Psoas muscle (tissue), 8 donors: ENCODE measurements around the gene GALC. TPM values are rescaled to one million over a fixed set of nuclear protein-coding genes. Genes with fewer than 3 reads are reported as not detected.

ENCODE experiments used
- ATAC-seq, 4 donors: fragments of 200-7000 bp; cut with Tn5 transposase; one replicate each; pipeline ENCODE4 v1.9.1; 2020; ENCODE audit warnings: moderate library complexity in 3 of 4, mild to moderate bottlenecking in 2 of 4
- DNase-seq, 2 donors: peaks; one replicate each; pipeline ENCODE4 v3.0.0-alpha.2; 2020
- H3K27ac ChIP-seq: fragments of 200-600 bp; one replicate; pipeline ENCODE4 v1.8.0; 2022
- H3K27me3 ChIP-seq, 3 donors: fragments of 200-600 bp in 1 of 3; one replicate each; pipeline versions ENCODE4 v1.6.1 to v1.8.0; 2013 to 2022; ENCODE audit warnings: low read length in 2 of 3, mild to moderate bottlenecking in 2 of 3, moderate library complexity in 1 of 3; ENCODE audit not compliant: insufficient read depth in 3 of 3
- H3K36me3 ChIP-seq, 2 donors: fragments of 200-600 bp in 1 of 2; one replicate each; pipeline versions ENCODE4 v1.6.1 to v1.8.0; 2013 to 2022; ENCODE audit warnings: low read depth in 1 of 2, mild to moderate bottlenecking in 1 of 2, moderate library complexity in 1 of 2; ENCODE audit not compliant: insufficient read depth in 1 of 2
- H3K4me1 ChIP-seq: fragments of 200-600 bp; one replicate; pipeline ENCODE4 v1.8.0; 2022
- H3K4me3 ChIP-seq: fragments of 200-600 bp; one replicate; pipeline ENCODE4 v1.8.0; 2022; ENCODE audit warnings: mild to moderate bottlenecking
- H3K9me3 ChIP-seq: fragments of 200-600 bp; one replicate; pipeline ENCODE4 v1.8.0; 2022
- WGBS, 3 donors: extraction: QIAGEN DNeasy Blood & Tissue Kit; methylation state at CpG; one replicate each; pipeline versions ENCODE4 v1.1.6 to v1.1.7; 2013; 5-methylcytosine and 5-hydroxymethylcytosine counted together
- intact Hi-C, 2 donors: fragments of 100-400 bp; cut with DNase I; formaldehyde crosslinking; loops; one replicate each; pipeline versions ENCODE4 v1.11.0 to v1.14.2; 2022
- long read RNA-seq, 2 donors: library from polyadenylated mRNA; unstranded; transcript quantifications; one replicate each; pipeline ENCODE4 v2.0.0, GENCODE V29; 2021
- polyA plus RNA-seq, 3 donors: library from polyadenylated mRNA; stranded (reverse); fragments of 200-250 nt; gene quantifications; one replicate each; pipeline ENCODE4 v1.2.3, GENCODE V29; 2013
- total RNA-seq, 4 donors: library from RNA; stranded (reverse); fragmentation: NEBNext Ultra II Directional in 2 of 4; extraction: Animal tissue kit (Norgen Biotek cat#: 25700) in 2 of 4; gene quantifications; one replicate each; pipeline versions ENCODE4 v1.2.1 to v1.2.4, GENCODE V29; 2021 to 2023
- TF ChIP-seq, protein P1 (sequence below): fragments of 200-600 bp; IDR thresholded peaks from one replicate; pipeline ENCODE4 v1.8.0; 2022; ENCODE audit warnings: antibody characterized with exemption
- donor health status: healthy with polysubstance abuse.
- donor health status: DM: no; HTN: no; CAD: no; lungs with moderate emphysema.
- donor health status: Bipolar disorder and iron deficiency.
- donor health status: healthy.
- donor health status: DM: yes; HTN: yes; CAD: no.
- donor health status: DM: no; HTN: no; CAD: no.
- donor health status: DM: no; HTN: no; CAD: no.
- donor health status: DM: yes; HTN: yes; CAD: no.

Gene GALC
- total RNA-seq (10 to 100 TPM in 1 of 4 donors, 1 to 10 TPM in 3; 8.5 to 10.2 (median 9.0) TPM), polyA plus RNA-seq (1 to 10 TPM; 4.0 to 8.8 (median 4.0) TPM)
- long read RNA-seq, donor 1, transcript GALC-201 (17 exons, 3,883 nt), result major isoform, 13 of 15 reads
- long read RNA-seq, donor 1, partial matches to known transcripts, result 0 of 15 reads
- long read RNA-seq, donor 1, other reads (novel, unspliced or antisense), result 2 of 15 reads
- long read RNA-seq, donor 2, transcript GALC-201 (17 exons, 3,883 nt), result major isoform, 12 of 19 reads
- long read RNA-seq, donor 2, partial matches to known transcripts, result 2 of 19 reads
- long read RNA-seq, donor 2, other reads (novel, unspliced or antisense), result 5 of 19 reads

DNA sequence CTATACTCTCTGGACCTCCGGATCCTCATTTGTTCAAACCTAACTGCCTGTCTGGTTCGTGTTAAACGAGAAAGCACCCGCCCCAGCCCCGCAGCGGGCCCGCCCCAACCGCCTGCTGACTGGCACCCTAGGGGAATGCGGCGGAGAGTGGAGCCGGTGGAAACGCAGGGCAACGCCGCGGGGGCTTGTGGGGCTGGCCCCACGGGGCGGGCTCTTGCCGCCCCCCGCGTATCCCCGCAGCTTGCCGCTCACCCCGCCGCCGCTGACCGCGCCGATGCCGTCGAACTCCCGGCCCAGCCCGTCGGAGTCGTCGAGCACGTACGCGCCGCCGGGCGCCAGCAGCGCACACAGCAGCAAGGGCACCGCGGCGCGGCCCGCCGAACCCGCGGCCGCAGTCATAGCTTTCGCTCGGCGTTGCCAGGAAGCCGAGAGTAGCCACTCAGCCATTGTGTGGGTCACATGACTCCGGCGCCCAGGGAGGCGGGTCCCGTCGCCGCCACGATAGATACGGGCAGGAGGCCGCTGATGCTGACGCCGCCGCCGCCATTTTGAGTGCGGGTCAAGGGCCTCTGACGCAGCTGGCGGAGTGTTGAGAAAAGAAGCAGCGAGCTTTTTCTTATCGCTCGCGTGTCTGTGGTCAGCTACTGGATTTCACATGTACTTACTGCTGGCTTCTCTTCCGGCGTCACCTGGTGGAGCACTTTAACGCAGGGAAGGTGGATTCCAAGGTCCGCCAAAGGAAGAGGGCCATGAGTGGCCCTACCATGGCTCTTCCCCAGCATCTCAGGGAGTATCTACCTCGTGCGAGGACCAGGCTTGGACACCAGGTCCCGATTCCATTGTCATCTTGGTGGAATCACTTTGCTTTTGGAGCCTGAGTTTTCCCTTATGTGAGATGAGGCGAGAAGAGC, at the start of gene GALC:
Gene GALC (minus strand): TSS at position 465 of the 911 bp plus-strand sequence. CDS start 18 bp downstream, at position 447.
- Histone ChIP-seq H3K36me3 (no peaks in the 10 kb centered on the region), H3K4me1 (no peaks in the 10 kb centered on the region), H3K27me3 (no peaks in the 10 kb centered on the region), H3K27ac (peak within 1 kb of the TSS; percentile 89), H3K4me3 (peak within 1 kb of the TSS; percentile 84), H3K9me3 (no peaks in the 10 kb centered on the region)
- TF ChIP-seq, protein P1, sequence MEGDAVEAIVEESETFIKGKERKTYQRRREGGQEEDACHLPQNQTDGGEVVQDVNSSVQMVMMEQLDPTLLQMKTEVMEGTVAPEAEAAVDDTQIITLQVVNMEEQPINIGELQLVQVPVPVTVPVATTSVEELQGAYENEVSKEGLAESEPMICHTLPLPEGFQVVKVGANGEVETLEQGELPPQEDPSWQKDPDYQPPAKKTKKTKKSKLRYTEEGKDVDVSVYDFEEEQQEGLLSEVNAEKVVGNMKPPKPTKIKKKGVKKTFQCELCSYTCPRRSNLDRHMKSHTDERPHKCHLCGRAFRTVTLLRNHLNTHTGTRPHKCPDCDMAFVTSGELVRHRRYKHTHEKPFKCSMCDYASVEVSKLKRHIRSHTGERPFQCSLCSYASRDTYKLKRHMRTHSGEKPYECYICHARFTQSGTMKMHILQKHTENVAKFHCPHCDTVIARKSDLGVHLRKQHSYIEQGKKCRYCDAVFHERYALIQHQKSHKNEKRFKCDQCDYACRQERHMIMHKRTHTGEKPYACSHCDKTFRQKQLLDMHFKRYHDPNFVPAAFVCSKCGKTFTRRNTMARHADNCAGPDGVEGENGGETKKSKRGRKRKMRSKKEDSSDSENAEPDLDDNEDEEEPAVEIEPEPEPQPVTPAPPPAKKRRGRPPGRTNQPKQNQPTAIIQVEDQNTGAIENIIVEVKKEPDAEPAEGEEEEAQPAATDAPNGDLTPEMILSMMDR, result no peak
- DNase-seq (peak; percentile 97), ATAC-seq (peak; percentile 96 to 98 (median 96))
- intact Hi-C loops, result loop anchor here in 1 of 2 donors (10.0 kb wide), 1 partner anchor 392 kb away; the partner anchor contains the start of gene SPATA7
- 2 to 3% (median 2%) methylated on average over 60 to 83 of the region's 83 CpGs for WGBS, 3 donors

DNA sequence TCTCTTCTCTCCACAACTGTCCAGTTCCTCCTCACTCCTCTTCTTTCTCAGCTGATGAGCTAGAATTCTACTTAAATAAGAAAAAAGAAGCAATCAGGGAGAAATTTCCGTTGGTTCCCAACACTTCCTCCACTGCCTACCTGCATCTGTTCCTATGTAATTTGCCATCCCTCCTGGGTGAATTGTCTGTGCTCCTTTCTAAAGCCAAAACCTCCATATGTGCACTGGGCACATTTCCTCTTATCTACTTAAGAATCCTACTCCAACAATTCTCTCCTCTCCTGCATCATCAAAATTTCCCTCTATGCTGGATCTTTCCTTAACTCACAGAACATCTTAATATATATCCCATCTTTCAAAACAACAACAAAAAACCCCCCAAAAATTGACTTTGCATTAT, 47.2 kb upstream of the GALC start:
- TF ChIP-seq, protein P1, result no peak
- intact Hi-C loops, result no loop called here
- ATAC-seq (no peak), DNase-seq (no peak)
- no peaks in the 10 kb centered on the region for H3K36me3 ChIP-seq
- 67 to 72% (median 72%) methylated on average over 1 of the region's 1 CpG for whole genome bisulfite sequencing, 3 donors
- no peak overlapping the region for H3K4me3 ChIP-seq
- H3K27me3 ChIP-seq, result no peaks in the 10 kb centered on the region
- no peaks in the 10 kb centered on the region for H3K4me1 ChIP-seq
- no peaks in the 10 kb centered on the region for H3K9me3 ChIP-seq
- H3K27ac ChIP-seq, result no peak overlapping the region

GRCh38 chr14:88039197-88039596, 46.2 kb upstream of the GALC start:
- no peaks in the 10 kb centered on the region for H3K36me3 ChIP-seq
- TF ChIP-seq, protein P1, result no peak
- H3K4me3 ChIP-seq, result no peak overlapping the region
- intact Hi-C loops, result no loop called here
- no peaks in the 10 kb centered on the region for H3K4me1 ChIP-seq
- no peak for DNase-seq
- 58 to 72% (median 72%) methylated on average over 3 of the region's 3 CpGs for WGBS, 3 donors
- H3K27ac ChIP-seq, result no peak overlapping the region
- ATAC-seq, result no peak
- H3K27me3 ChIP-seq, result no peaks in the 10 kb centered on the region
- H3K9me3 ChIP-seq, result no peaks in the 10 kb centered on the region

GRCh38 chr14:88037325-88037724, 44.3 kb upstream of the GALC start:
- TF ChIP-seq, protein P1, result no peak
- H3K27me3 ChIP-seq, result no peaks in the 10 kb centered on the region
- H3K9me3 ChIP-seq, result no peaks in the 10 kb centered on the region
- DNase-seq (no peak), ATAC-seq (no peak)
- WGBS, 3 donors, result 48 to 65% (median 59%) methylated on average over 1 of the region's 1 CpG
- no peaks in the 10 kb centered on the region for H3K4me1 ChIP-seq
- no peaks in the 10 kb centered on the region for H3K36me3 ChIP-seq
- intact Hi-C loops, result no loop called here
- no peak overlapping the region for H3K4me3 ChIP-seq
- H3K27ac ChIP-seq, result no peak overlapping the region
